Stimulated activated CD8-positive, alpha-beta memory T cell treated with anti-CD3 and anti-CD28 coated beads, Interleukin-12 subunit alpha, Interleukin-12 subunit beta, amount 100 ng/mL, for 4 hours (primary cell): ENCODE measurements around the gene NDRG3.

ENCODE experiments used
- DNase-seq: peaks from one replicate; pipeline ENCODE4 v3.0.0-alpha.2; 2020; ENCODE audit warnings: low read depth

The NDRG3 gene

GRCh38 chr20:36745927-36746659 lies at the start of gene NDRG3:
TSS of gene NDRG3 (minus strand) at chr20:36746090. CDS start at chr20:36721735, 24,355 bp downstream.
- DNase-seq, result peak; percentile 85

- DNase-seq, result no peak
These were observed 48.2 kb upstream of the NDRG3 start for GRCh38 chr20:36794116-36794474.

- no peak for DNase-seq
These were observed 47.6 kb upstream of the NDRG3 start for GRCh38 chr20:36793294-36794115.

GRCh38 chr20:36792422-36792821 lies 46.5 kb upstream of the NDRG3 start:
- no peak for DNase-seq

GRCh38 chr20:36791862-36792261 lies 46.0 kb upstream of the NDRG3 start:
- no peak for DNase-seq

- no peak for DNase-seq
These were observed 40.8 kb upstream of the NDRG3 start for GRCh38 chr20:36786663-36787062.

GRCh38 chr20:36786246-36786645 lies 40.4 kb upstream of the NDRG3 start:
- DNase-seq, result no peak

GRCh38 chr20:36785308-36785707 lies 39.4 kb upstream of the NDRG3 start:
- no peak for DNase-seq

GRCh38 chr20:36784900-36785299 lies 39.0 kb upstream of the NDRG3 start:
- no peak for DNase-seq

GRCh38 chr20:36784116-36784515 lies 38.2 kb upstream of the NDRG3 start:
- DNase-seq, result no peak

GRCh38 chr20:36779656-36780025 lies 33.8 kb upstream of the NDRG3 start:
- no peak for DNase-seq

GRCh38 chr20:36778831-36779655 lies 33.2 kb upstream of the NDRG3 start:
- no peak for DNase-seq

GRCh38 chr20:36777576-36777975 lies 31.7 kb upstream of the NDRG3 start:
- DNase-seq, result no peak

- DNase-seq, result no peak
These were observed 31.3 kb upstream of the NDRG3 start for GRCh38 chr20:36777167-36777566.

GRCh38 chr20:36775826-36776225 lies 29.9 kb upstream of the NDRG3 start:
- DNase-seq, result no peak

- DNase-seq, result no peak
These were observed 29.3 kb upstream of the NDRG3 start for GRCh38 chr20:36775196-36775595.

- peak; percentile 97 for DNase-seq
These were observed 27.9 kb upstream of the NDRG3 start, which contains the start of gene DSN1 for GRCh38 chr20:36773597-36774390. TSS of gene DSN1 (minus strand) at chr20:36773763. CDS start at chr20:36771458, 2,305 bp downstream.

GRCh38 chr20:36773107-36773596 lies 27.3 kb upstream of the NDRG3 start:
- no peak for DNase-seq

- DNase-seq, result no peak
These were observed 24.8 kb upstream of the NDRG3 start for GRCh38 chr20:36770680-36771079.

GRCh38 chr20:36768768-36769430 lies 23.0 kb upstream of the NDRG3 start:
- no peak for DNase-seq

GRCh38 chr20:36761125-36761524 lies 15.2 kb upstream of the NDRG3 start:
- DNase-seq, result no peak
